A549 treated with AZD2906 at 1 μM for 4 hours (cell line): ENCODE measurements around the gene SLC25A42. TPM values are rescaled to one million over a fixed set of nuclear protein-coding genes. Genes with fewer than 3 reads are reported as not detected.

Experiments
- total RNA-seq: library from RNA; stranded (reverse); fragments of 200-300 nt; extraction: Qiagen RNA extraction; gene quantifications from 5 replicates; pipeline ENCODE4 v1.2.3, GENCODE V29; 2022

The SLC25A42 gene
- total RNA-seq = 0.71 to 0.87 TPM (median 0.74 TPM) in 5 replicates

GRCh38 chr19:19063183-19064097 lies at the start of gene SLC25A42:
Gene SLC25A42 (plus strand): TSS chr19:19063994. CDS start chr19:19096125, 32,131 bp downstream.

GRCh38 chr19:19033426-19034203 lies 30.2 kb upstream of the SLC25A42 start, which contains the start of the genes ARMC6 and SUGP2:
Gene ARMC6 (plus strand): TSS chr19:19033603. CDS start chr19:19034210, 607 bp downstream.
Gene SUGP2 (minus strand): TSS chr19:19033517. CDS start chr19:19031071, 2,446 bp downstream.

GRCh38 chr19:19138109-19138981 lies 74.6 kb downstream of the SLC25A42 start, which contains the start of gene TMEM161A:
Gene TMEM161A (minus strand): TSS chr19:19138478. CDS start chr19:19138428, 50 bp downstream.

Other genes with a start within 250 kb of the SLC25A42 start
- 36.1 to 43.5 TPM (median 42.0 TPM) in 5 replicates for gene UPF1, start 232.0 kb upstream of the SLC25A42 start, total RNA-seq
- gene CERS1, start 167.8 kb upstream of the SLC25A42 start, total RNA-seq = 3.6 to 5.3 TPM (median 5.0 TPM) in 5 replicates
- 132 to 173 TPM (median 166 TPM) in 5 replicates for gene COPE, start 144.6 kb upstream of the SLC25A42 start, total RNA-seq
- 28.0 to 44.4 TPM (median 42.2 TPM) in 5 replicates for gene DDX49, start 144.3 kb upstream of the SLC25A42 start, total RNA-seq
- gene HOMER3, start 122.8 kb upstream of the SLC25A42 start, total RNA-seq = 20.6 to 29.2 TPM (median 28.8 TPM) in 5 replicates
- gene SUGP2, start 30.5 kb upstream of the SLC25A42 start, total RNA-seq = 22.2 to 31.2 TPM (median 28.1 TPM) in 5 replicates
- gene ARMC6, start 30.4 kb upstream of the SLC25A42 start, total RNA-seq = 23.0 to 30.9 TPM (median 28.5 TPM) in 5 replicates
- 20.3 to 25.7 TPM (median 23.5 TPM) in 5 replicates for gene TMEM161A, start 74.5 kb downstream of the SLC25A42 start, total RNA-seq
- 0.15 to 1.0 TPM (median 0.41 TPM) in 5 replicates for gene MEF2B, start 106.3 kb downstream of the SLC25A42 start, total RNA-seq
- 8.0 to 14.5 TPM (median 10.4 TPM) in 5 replicates for gene BORCS8, start 128.2 kb downstream of the SLC25A42 start, total RNA-seq
- gene RFXANK, start 128.3 kb downstream of the SLC25A42 start, total RNA-seq = 32.7 to 46.7 TPM (median 43.3 TPM) in 5 replicates
- gene NR2C2AP, start 139.4 kb downstream of the SLC25A42 start, total RNA-seq = 25.3 to 29.5 TPM (median 28.7 TPM) in 5 replicates
- gene NCAN, start 148.0 kb downstream of the SLC25A42 start, total RNA-seq = 0.02 to 0.08 TPM (median 0.06 TPM) in 5 replicates
- 0.34 to 0.68 TPM (median 0.52 TPM) in 5 replicates for gene TM6SF2, start 209.3 kb downstream of the SLC25A42 start, total RNA-seq